NCI-H187 (cell line): ENCODE results near the gene IGFALS.
A peak's percentile ranks its signal among the peaks of the same experiment; 100 is the strongest.
"Not testable (repeated sequence)": the region's sequence is repeated elsewhere in the genome, so short reads cannot be mapped to it uniquely, and the experiment has no call there.

Source experiments
- DNase-seq, 2 experiments: peaks; one replicate each; lab custom pipeline; 2025; lab: John Stamatoyannopoulos, UW

The IGFALS gene

GRCh38 chr16:1818204-1818872 lies 24.8 kb upstream of the IGFALS start:
- no peak for DNase-seq

GRCh38 chr16:1817716-1818115 lies 24.2 kb upstream of the IGFALS start:
- DNase-seq: no peak

- DNase-seq: no peak
Measured at GRCh38 chr16:1817276-1817589, 23.7 kb upstream of the IGFALS start.

- DNase-seq: no peak
Measured at GRCh38 chr16:1816396-1817275, 23.1 kb upstream of the IGFALS start.

GRCh38 chr16:1815461-1815860 lies 22.0 kb upstream of the IGFALS start:
- no peak for DNase-seq

- DNase-seq: peak; percentile 56 to 65
Measured at GRCh38 chr16:1812732-1813163, 19.2 kb upstream of the IGFALS start.

- no peak for DNase-seq
Measured at GRCh38 chr16:1810536-1810935, 17.0 kb upstream of the IGFALS start.

GRCh38 chr16:1810106-1810505 lies 16.6 kb upstream of the IGFALS start:
- no peak for DNase-seq

- no peak for DNase-seq
Measured at GRCh38 chr16:1809281-1809801, 15.8 kb upstream of the IGFALS start.

GRCh38 chr16:1808691-1809090 lies 15.2 kb upstream of the IGFALS start:
- no peak for DNase-seq

- no peak for DNase-seq
Measured at GRCh38 chr16:1807626-1808025, 14.1 kb upstream of the IGFALS start.

- no peak for DNase-seq
Measured at GRCh38 chr16:1800701-1801100, 7.2 kb upstream of the IGFALS start.

GRCh38 chr16:1799263-1799662 lies 5.8 kb upstream of the IGFALS start:
- DNase-seq: not testable (repeated sequence)

GRCh38 chr16:1794908-1795666 lies 1.6 kb upstream of the IGFALS start:
- DNase-seq: no peak

GRCh38 chr16:1794221-1794871 lies 841 bp upstream of the IGFALS start:
- DNase-seq: peak in 1 of 2 experiments; percentile 37

GRCh38 chr16:1792836-1793577 lies 498 bp downstream of the IGFALS start:
- DNase-seq: no peak

GRCh38 chr16:1791943-1792812 lies 1.3 kb downstream of the IGFALS start:
- DNase-seq: no peak

- no peak for DNase-seq
Measured at GRCh38 chr16:1791256-1791942, 2.1 kb downstream of the IGFALS start.

- DNase-seq: no peak
Measured at GRCh38 chr16:1790611-1791255, 2.8 kb downstream of the IGFALS start.
